ENCODE data around the gene TRIM63. TPM values are rescaled to one million over a fixed set of nuclear protein-coding genes. Genes with fewer than 3 reads are reported as not detected.

TRIM63 gene
- not detected in 2 replicates for total RNA-seq

DNA sequence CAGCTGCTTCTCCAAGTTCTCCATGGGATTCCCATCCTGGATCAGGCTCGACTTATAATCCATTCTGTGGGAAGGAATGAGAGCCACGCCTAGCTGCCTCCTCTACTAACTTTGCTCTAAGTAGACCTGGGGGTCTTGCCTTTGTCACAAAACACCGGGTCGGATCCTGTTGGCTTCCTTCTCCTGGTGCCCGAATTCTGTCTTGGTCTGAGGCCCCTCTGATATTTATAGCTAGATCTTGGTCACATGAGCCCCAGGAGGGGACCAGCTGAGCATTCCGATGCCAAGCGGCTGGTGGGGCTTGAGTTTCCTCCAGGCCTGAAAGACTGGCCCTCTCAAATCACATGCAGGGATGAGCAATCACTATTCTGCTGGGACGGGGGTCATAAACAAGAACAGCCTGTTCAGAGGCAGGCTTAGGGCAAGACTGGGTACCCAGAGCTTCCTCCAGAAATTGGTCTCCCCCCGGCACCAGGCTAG, at the start of gene TRIM63:
Gene TRIM63, minus strand, starts transcription at position 199 of the 480 bp plus-strand sequence. Its CDS starts 136 bp downstream, at position 63.

DNA sequence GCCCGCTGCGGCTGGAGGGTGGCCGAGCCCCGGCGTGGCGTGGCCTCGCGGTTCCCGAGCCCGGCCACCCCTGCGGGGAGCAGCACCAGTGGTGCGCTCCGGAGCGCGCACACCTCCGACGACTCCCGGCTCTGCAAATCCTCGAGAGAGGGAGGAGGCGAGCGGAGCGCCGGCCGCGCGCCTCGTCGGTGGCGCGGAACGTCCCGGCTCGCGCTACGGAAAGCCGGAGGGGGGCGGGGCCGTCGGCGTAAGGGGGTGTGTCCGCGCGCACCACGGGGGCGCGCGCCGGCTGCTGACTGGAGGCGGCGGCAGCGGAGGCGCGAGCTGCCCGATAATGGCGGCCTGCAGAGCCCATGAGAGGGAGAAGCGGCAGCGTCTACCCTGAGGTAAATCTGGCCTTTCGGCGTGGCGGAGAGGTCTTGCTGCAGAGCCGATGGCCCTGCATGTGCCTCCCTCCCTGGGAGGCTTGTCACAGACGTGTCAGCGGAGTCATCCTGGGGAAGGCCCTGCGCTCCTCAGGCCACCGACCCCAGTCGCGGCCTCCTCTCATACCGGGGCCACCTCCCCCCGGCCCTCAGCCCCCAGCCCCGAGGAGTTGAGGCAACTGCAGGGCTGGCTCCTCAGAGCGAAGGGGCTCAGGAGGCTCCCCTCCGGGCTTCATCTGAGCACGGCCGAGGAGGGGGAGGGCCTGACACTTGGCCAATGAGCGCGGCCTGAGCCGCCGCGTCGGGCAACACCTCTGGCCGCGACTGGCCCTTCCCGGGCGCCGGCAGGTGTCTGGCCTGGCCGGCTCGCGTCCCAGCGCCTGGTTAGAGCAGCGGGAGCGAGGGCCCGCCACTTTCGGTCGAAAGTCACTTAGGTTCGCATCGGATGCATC, 44.3 kb upstream of the TRIM63 start, which contains the start of gene PDIK1L:
Gene PDIK1L, plus strand, starts transcription at position 295 of the 877 bp plus-strand sequence. CDS start 2,485 bp downstream, outside the sequence.

DNA sequence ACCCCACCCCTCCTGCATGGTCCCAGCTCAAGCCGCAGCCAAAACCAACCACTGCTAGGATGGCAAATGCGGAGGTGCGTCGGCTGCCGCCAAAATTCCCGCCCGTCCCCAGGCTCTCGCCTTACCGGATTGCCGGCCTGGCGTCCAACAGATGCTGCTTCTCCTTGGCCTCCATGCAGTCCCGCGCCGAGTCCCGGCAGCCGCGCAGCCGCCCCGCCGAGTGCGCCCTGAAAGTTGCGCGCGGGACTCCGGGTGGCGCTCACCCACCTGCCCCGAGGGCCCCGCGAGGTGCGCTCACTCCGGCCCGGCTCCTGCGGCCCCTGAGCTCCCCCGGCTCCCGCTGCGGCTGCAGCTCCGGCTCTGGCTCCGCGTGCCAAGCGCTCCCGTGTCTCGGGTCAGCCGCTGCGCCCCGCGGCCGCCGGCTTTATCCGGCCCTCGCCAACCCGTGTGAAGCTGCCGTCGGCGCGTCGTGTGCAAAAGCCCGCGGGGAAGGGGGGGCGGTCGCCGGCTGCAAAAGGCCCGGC, 21.6 kb downstream of the TRIM63 start, which contains the start of gene SLC30A2:
Gene SLC30A2, minus strand, starts transcription at position 397 of the 524 bp plus-strand sequence. Its CDS starts 222 bp downstream, at position 175.

GRCh38 chr1:26021647-26022403, 45.6 kb downstream of the TRIM63 start, which contains the start of gene EXTL1:
EXTL1 (plus strand) TSS chr1:26021775; CDS start chr1:26022647, 872 bp downstream.

Other genes with a start within 250 kb of the TRIM63 start
- gene MTFR1L, start 247.7 kb downstream of the TRIM63 start, total RNA-seq = 35.6 and 40.6 TPM in 2 replicates
- 5.1 and 9.1 TPM in 2 replicates for gene AUNIP, start 208.2 kb downstream of the TRIM63 start, total RNA-seq
- gene PAQR7, start 191.9 kb downstream of the TRIM63 start, total RNA-seq = 8.1 and 8.9 TPM in 2 replicates
- 278 and 372 TPM in 2 replicates for gene STMN1, start 161.2 kb downstream of the TRIM63 start, total RNA-seq
- gene PAFAH2, start 69.6 kb downstream of the TRIM63 start, total RNA-seq = 9.7 and 14.5 TPM in 2 replicates
- gene EXTL1, start 45.9 kb downstream of the TRIM63 start, total RNA-seq = 0.30 and 0.34 TPM in 2 replicates
- gene SLC30A2, start 21.5 kb downstream of the TRIM63 start, total RNA-seq = not detected in 2 replicates
- gene PDIK1L, start 44.2 kb upstream of the TRIM63 start, total RNA-seq = 1.3 and 1.8 TPM in 2 replicates
- gene FAM110D, start 91.4 kb upstream of the TRIM63 start, total RNA-seq = not detected in 2 replicates
- not detected in 2 replicates for gene C1orf232, start 101.3 kb upstream of the TRIM63 start, total RNA-seq
- 62.1 and 65.6 TPM in 2 replicates for gene ZNF593, start 102.3 kb upstream of the TRIM63 start, total RNA-seq
- not detected in 2 replicates for gene ZNF593OS, start 104.2 kb upstream of the TRIM63 start, total RNA-seq
- gene CNKSR1, start 109.9 kb upstream of the TRIM63 start, total RNA-seq = 0.15 and 0.17 TPM in 2 replicates
- gene CATSPER4, start 123.0 kb upstream of the TRIM63 start, total RNA-seq = not detected in 2 replicates
- 12.4 and 13.7 TPM in 2 replicates for gene CEP85, start 166.6 kb upstream of the TRIM63 start, total RNA-seq
- 227 and 265 TPM in 2 replicates for gene SH3BGRL3, start 212.5 kb upstream of the TRIM63 start, total RNA-seq
- 6.9 and 8.0 TPM in 2 replicates for gene UBXN11, start 239.0 kb upstream of the TRIM63 start, total RNA-seq